Islet precursor cell (in vitro differentiated cells): ENCODE measurements around the gene PITPNC1.
"Not testable (repeated sequence)": the region's sequence is repeated elsewhere in the genome, so short reads cannot be mapped to it uniquely, and the experiment has no call there.

Experiments used
- DNase-seq: peaks from one replicate; pipeline ENCODE4 v3.0.0-alpha.2; 2018

PITPNC1 gene

DNA sequence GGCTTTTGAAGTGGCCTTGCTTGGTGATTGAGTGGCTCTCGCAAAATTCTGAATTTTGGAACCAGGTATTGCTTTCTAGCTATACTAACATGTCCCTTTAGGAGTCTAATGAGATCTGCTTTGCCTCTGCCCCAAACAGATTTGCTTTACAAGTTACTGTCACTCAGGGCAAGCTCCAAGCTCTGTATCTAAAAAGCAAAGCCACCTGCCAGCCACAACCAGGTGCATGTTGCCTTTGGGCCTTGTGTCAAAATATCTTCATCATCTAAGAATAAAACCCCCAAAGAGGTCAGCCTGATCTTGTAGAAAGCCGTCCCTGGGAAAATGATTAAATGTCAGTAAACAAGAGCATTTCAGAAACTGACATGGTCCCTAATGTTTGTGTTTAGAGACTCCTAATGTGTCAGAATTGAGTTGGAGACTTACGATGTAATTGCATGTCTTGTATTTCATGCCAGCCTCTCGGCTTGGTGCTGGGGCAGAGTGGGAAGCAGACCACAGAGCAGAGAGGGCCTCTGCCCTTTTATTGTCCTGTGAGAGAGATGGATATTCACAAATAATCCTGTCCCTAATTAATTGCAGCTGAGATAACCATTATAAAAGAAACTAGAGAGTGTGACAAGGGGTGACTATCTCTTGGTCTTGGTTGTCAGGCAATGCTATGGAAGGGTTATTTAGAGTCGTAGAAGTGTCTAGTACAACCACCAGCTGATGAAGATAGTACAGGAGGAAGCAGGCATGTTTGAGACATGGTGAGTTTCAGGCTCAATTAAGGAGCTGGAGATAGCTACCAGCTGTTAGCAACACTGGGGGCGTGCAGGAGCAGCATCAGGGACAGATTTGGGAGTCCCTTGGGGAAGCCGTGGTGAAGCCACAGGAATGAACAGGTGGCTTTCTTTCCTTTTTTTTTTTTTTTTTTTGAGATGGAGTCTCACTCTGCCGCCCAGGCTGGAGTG is 90.7 kb downstream of the PITPNC1 start:
- no peak for DNase-seq

DNA sequence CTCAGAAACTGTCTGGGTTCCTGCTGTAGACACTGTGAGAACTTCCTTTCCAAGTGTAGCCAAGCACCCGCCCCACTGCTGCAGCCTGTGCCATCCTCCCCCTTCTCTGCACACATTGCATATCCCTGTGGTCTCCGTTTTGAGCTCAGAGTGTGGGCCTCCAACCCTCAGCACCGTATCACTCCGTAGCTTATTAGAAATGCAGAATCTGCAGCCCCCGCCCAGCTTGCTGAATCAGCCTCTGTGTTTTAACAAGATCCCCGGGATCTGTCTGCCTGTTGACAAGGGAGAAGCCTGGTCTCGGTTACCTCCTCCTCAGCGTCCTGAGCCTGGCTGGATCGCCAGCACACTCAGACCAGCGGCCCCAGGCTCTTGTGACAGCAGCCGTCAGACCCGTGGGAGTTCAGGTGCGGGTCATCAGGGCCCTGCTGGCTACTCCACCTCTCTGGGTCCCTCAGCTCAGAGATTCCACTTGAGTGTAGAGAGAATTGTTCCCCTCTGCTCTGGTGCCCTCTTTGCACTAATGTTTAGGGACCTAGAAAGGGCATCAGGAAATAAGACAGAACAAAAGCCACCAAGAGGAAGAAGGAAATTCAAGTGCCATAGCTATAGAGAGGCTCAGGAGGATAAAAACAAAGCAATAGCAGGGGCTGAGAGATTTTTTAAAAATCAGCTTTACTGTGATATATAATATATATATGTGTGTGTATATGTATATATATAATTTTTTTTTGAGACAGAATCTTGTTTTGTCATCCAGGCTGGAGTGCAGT is 92.3 kb downstream of the PITPNC1 start:
- peak; percentile 96 for DNase-seq

DNA sequence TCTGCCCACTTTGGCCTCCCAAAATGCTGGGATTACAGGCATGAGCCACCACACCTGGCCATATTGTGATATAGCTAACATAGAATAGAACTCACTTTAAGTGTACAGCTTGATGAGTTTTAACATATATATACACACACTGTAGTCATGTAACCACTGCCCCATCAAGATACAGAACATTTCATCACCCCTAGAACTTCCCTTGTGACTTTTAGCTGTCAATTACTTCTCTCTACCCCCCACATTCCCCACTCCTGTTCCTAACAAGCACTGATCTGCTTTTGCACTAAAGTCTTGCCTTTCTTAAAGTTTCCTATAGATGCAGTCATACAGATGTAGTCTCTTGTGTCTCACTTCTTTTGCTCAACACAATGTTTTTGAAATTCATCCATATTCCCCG is 93.1 kb downstream of the PITPNC1 start:
- DNase-seq, result no peak

DNA sequence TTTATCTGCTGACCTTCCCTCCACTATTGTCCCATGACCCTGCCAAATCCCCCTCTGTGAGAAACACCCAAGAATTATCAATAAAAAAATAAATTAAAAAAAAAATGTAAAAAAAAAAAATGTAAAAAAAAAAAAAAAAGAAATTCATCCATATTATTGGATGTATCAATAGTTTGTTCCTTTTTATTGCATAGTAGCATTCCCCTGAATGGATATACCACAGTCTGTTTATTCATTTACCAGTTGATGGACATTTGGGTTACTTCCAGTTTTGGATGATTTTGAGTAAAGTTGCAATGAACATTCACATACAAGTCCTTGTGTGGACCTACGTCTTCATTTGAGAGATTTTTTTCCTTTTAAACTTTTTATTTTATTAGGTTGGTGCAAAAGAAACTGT is 94.0 kb downstream of the PITPNC1 start:
- no peak for DNase-seq

DNA sequence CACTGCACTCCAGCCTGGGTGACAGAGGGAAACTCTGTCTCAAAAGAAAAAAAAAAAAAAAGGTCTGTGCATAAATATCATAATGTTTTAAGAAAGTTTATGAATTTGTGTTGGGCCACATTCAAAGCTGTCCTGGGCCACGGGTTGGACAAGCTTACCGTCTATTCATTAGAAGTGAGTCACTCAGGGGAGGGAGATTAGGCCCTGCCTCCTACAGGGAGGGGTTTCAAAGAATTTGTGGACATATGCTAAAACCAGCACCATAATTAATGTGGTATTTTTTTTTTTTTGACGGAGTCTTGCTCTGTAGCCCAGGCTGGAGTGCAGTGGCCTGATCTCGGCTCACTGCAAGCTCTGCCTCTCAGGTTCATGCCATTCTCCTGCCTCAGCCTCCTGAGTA is 95.5 kb downstream of the PITPNC1 start:
- not testable (repeated sequence) for DNase-seq

DNA sequence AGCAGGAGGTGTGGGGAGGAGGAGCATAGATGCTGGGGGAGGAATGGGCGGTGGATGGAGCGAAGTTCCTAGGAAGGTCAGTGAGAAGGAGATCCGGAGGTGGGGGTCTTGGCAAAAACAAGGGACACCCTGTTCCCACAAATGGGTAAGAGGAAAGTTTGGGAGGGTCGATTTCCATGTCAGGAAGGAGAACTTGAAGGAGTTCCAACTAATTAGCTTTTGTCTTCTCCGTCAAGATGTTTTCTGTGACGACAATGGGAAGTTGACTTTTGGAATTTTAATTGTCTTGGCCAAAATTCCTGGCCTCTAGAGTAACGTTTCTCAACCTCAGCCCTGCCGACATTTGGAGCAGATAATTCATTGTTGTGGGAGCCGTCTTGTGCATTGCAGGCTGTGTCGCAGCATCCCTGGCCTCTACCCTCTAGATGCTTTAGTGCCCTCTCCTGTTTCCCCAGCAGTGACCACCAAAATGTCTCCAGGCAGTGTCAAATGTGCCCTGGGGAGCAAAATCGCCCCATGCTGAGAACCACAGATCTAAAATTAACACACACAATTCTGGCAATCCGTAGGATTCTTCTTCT is 97.1 kb downstream of the PITPNC1 start:
- DNase-seq, result peak; percentile 70

DNA sequence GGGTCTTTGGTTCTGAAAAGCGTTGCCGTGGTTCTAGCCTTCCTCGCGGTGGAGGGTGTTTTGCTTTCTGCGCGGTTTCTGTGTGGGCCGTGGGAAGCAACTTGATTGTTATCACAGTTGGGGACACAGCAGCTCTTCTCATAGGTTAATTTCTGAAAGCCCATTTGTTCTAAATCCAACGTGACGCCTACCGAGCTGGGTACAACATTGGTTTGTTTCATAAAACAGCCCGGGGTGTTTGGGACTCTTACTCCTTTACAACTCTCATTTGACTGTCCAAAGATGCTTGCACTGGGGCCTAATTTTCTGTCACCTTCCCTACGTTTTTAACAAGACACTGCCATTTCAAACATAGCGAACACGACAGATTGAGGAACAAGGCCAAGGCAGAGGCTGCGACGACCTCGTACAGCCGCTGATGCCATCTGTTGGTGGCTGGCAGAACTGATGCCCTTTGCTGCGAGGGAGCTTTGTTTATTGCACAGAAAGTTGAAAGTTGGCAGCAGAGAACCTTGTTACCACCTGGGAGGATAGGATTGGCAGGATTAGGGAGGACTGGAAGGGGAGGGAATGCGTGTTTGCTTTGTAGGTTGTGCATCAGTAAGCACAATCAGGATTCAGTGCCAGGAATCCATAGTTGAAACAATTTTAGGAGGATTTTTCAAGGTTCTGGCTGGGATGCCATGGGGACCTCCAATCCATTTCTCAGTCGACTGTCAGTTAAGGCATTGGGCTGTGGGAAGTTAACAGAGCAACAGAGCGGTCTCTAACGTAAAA is 98.3 kb downstream of the PITPNC1 start:
- peak; percentile 88 for DNase-seq

DNA sequence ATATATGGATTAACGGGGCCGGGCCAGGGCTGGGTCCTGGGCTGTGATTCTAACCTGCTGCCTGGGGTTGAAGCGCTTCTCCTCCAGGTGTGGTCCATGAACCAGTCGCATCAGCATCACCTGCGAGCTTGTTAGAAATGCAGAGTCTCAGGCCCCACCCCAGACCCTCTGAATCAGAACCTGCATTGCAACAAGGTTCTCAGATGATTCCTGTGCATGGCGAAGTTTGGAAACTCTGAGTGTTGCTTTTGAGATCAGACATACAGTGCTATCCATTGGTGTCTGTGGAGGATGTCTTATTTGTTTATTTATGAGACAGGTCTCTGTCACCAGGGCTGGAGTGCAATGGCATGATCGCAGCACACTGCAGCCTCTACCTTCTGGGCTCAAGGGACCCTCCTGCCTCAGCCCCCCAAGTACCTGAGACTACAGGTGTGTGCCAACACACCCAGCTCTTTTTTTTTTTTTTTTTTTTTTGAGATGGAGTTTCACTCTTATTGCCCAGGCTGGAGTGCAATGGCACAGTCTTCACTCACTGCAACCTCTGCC is 99.8 kb downstream of the PITPNC1 start:
- no peak for DNase-seq

DNA sequence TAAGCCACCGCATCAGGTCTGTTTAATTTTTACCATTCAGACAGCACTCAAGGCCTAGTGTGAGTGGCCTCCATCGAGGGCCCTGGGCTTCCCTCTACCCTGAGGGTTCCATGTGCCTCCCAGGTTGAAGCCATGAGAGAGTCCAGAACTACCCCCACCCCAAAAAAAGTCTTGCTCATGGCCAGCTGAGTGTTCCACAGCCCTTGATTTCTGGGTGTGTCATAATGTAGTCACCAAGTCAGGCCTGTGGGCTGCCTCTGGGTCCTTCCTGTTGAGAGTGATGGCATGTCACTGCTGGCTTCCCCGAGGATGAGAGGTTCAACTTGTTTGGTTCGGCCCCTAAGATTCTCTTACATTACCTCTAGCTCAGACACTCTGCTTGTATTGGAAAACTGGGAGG is 100.6 kb downstream of the PITPNC1 start:
- no peak for DNase-seq

DNA sequence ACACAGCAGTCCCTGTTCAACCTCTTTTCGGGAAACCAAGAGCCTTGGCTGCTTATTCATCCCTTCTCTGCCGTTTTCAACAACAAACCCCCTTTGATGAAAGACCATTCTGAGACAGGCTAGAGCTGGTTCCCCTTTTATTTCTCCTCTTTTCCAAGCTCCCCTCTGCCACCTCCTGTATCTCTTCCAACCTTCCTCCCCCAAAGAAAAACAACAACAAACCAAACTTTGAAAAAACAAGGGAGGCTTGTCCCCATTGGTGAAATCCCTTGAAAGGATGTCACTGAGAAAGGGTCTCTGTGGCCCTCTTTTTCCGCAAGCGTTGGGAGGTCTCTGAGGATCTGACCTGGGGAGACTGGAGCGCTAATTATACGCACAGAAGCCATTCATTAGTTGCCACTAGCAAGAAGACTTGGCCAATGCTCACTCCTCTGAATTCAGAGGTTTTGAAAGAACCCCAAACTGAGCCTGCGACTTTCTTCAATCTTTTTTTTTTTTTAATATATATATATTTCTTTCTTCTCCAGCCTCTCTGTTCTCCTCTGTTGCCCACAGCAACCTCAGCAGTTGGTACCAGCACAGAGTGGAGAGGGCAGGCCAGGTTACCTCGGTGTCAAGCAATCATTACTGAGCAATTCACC is 101.4 kb downstream of the PITPNC1 start:
- DNase-seq, result no peak

DNA sequence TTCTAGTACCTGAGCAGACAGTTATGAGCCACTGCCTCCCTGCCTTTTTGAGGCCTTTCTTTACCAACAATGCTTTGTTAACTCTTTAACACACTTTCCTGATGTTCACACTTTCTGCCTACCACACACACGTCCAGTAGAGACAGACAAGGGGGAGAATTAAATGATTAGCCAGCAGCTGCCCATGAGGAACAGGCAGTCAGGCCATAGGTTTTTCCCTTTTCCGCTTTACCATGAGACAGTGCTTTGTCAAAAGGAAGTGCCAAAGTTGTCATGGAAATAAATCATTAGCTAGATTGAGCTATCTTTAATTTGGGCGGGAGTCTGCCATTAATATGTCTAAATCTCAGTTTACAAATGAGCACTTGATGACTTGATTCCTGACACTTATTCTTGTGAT is 102.1 kb downstream of the PITPNC1 start:
- no peak for DNase-seq

DNA sequence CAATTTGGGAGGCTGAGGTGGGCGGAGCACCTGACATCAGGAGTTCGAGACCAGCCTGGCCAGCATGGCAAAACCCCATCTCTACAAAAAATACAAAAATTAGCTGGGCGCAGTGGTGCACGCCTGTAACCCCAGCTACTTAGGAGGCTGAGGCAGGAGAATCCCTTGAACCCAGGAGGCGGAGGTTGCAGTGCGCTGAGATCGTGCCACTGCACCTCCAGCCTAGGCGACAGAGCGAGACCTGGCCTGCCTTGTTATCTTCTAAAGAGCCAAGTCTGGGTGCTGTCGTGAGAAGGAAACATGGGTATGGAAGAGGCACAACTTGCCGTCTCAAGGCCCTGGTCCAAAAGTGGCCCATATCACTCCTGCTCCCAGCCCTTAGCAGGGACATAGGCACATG is 103.9 kb downstream of the PITPNC1 start:
- DNase-seq, result not testable (repeated sequence)

DNA sequence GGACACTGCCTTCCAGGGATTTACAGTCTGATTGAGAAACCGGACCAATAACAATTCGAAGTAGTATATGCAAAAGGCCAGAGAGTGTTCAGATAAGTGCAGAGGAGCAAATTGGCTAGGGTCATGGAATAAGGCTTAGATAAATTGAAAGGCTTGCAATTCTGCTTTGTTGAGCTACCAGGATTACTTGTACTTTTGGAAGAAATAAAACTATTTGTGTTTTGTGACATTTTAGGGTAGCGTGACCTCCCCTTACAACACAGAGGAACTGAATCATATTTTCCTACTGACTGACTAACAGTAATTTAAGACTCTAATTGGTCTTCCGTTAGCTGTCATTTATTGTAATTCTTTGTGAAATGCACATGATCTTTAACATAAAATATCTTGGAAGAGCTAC is 104.7 kb downstream of the PITPNC1 start:
- no peak for DNase-seq

DNA sequence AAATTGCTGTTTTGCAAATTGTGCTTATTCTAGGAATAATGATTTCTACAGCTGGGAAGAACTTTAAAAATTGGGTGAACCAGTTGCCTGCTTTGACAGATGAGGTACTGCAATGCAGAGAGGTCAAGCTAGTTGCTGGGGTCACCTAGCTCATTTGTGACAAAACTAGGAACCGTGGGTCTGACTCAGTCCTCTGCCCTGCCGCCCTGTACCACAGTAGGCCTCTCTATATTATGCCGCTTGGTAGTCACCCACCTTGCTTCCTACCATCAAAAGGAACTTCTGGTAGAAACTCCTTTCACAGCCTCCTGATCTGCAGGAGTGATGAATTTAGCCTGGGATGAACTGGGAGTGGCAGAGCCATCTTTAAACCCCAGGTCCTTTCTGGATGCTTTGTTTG is 105.7 kb downstream of the PITPNC1 start:
- DNase-seq, result no peak

DNA sequence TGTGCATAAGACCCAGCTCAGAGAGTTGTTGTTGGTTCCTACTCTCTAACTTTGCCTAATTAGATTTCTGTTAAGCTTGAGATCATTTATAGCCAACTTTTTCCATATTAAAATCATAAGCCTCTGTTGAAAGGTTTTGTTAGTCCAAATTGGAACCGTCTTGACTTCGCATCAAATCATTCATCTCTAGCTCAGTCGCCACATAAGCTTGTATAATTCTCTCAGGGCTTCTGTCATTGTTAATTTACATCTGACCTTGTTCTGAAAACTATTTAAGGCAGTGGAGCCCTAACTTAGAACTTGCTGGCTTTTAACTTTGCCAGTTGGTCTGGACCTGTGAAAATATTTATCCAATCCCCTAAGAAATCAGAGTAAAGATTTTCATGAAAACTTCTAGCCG is 107.2 kb downstream of the PITPNC1 start:
- DNase-seq, result no peak

DNA sequence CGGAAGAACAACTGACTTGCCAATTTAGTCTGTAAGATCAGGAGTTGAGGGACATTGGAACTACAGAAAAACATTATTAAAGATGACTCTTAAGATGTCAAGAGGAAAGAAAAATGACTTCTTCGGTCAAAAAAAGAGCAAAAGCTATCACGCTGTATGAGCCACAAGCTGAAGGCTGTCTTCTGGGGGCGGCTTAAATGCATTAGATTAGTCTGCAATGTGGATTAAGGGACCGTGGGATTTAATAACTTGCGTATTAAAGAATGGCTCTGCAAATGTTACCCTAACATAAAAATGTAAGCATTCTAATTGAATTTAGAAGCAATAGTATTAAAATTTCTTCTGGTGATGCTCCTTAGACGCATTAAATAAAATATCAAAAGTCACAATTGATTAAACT is 108.6 kb downstream of the PITPNC1 start:
- no peak for DNase-seq

DNA sequence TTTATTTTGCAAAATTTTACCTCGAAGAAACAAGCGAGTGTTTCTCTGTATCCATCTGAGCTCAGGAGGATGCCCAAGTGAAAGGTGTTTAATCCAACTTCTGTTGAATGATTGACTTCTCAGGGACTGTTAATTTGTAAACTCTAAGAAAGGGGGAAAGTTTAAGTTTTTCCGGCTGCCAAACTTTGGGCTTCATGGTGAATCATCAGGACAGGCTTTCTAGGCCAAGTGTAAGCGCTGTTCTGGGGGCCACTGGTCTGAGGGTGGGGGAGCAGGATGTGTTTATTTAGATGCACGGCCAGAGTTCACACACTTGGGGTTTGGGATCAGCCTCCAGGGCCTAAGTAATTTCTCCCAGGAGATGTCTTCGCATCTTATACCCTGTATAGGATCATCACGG is 110.4 kb downstream of the PITPNC1 start:
- DNase-seq, result no peak

DNA sequence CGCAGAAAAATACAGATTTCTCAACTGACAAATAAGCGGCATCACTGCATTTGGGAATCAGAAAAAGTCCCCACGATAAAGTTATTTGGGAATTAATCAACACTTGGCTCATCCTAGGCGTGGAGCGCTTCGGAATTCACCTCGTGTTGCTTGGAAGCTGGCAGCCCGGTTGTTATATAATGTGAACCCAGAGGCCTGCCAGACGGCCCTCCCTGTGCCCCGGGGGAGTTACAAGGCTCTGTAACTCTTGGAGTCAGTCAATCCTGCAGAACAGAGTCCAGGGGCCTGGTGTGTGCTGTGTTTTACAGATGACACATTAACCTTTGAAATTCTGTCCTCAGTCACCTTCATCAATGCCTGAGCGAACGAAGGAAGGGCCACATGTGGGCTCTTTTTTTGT is 111.1 kb downstream of the PITPNC1 start:
- DNase-seq, result peak; percentile 92

DNA sequence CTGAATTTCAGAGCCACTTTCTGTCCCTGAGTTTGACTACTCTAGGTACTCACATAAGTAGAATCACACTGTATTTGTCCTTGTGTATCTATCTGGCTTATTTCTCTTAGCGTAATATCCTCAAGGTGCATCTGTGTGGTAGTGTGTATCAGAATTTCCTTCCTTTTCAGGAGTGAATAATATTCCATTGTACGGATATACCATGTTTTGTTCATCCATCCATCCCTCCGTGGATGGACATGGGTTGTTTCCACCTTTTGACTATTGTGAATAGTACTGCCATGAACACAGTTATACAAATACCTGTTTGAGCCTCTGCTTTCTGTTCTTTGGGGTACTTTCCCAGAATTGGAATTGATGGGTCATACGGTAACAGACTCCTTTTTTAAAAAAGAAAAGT is 111.7 kb downstream of the PITPNC1 start:
- DNase-seq, result no peak

DNA sequence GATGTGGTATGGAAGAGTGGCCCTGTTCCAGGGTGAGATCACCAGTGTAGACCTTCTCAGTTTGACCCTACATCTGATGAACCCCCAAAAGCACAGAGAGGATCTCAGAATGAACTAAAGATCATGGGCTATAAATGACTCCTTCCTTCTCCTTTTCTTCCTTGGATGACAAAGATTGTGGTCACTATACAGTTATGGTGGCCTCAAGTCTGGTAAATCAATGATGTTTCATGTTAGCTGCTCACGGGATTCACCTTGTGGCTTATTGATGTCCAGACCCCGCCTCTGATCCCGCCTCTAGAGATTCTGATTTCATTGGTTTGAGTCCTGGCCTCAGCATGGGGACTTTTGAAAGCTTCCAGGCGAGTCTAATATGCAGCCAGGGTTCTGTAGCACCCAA is 112.2 kb downstream of the PITPNC1 start:
- peak; percentile 26 for DNase-seq

DNA sequence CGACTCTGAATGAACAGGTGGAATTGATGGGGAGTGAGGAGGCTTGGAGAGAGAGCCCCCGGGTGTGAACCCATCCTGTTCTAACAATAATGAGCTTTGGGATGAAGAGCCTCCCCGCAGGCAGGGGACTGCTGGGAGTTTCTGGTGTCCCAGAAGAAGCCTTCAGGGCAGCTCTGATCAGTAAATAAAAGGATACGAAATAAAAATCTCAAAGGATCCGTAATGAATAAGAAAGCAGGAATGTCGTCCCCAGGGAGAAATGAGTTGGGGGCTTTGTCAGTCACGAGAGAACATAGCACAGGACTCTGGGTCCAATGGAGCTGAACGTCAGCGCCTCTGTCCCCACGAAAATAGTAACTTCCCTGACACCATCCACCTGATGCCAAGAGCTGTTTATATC is 113.4 kb downstream of the PITPNC1 start:
- DNase-seq, result no peak
